OCI-LY3 (cell line): ENCODE measurements around the gene ARFGAP3.
"Not testable (repeated sequence)": the region's sequence is repeated elsewhere in the genome, so short reads cannot be mapped to it uniquely, and the experiment has no call there.

Source experiments
- H2AFZ ChIP-seq: fragments of 200-600, 300-600 bp; shearing (Covaris generic); 2 replicates; pipeline ENCODE4 v1.6.0; 2014; ENCODE audit warnings: antibody characterized with exemption, low read depth, low read length
- H3K27ac ChIP-seq: fragments of 200-600, 300-600 bp; sonication (generic); 2 replicates; pipeline ENCODE4 v1.5.1; 2014; ENCODE audit warnings: mild to moderate bottlenecking, low read length, moderate library complexity, mixed read lengths
- H3K27me3 ChIP-seq: fragments of 200-600, 300-600 bp; sonication (generic); 2 replicates; pipeline ENCODE4 v1.6.1; 2014; ENCODE audit warnings: low read depth, low read length, mixed read lengths
- H3K36me3 ChIP-seq: fragments of 200-600, 300-600 bp; sonication (generic); replicated peaks from 2 replicates; pipeline ENCODE3; 2014; ENCODE audit warnings: low read depth, low read length, mixed read lengths
- H3K4me1 ChIP-seq: fragments of 300-600, 200-600 bp; sonication (generic); 2 replicates; pipeline ENCODE4 v1.6.1; 2014; ENCODE audit warnings: low read length, mixed read lengths
- H3K4me2 ChIP-seq: fragments of 200-600, 300-600 bp; sonication (generic); 2 replicates; pipeline ENCODE4 v1.6.1; 2014; ENCODE audit warnings: low read length, mixed read lengths
- H3K4me3 ChIP-seq: fragments of 300-600, 200-600 bp; sonication (generic); 2 replicates; pipeline ENCODE4 v1.5.1; 2014; ENCODE audit warnings: antibody characterized with exemption, mild to moderate bottlenecking, low read length, moderate library complexity
- H3K79me2 ChIP-seq: fragments of 300-600, 200-600 bp; shearing (Covaris generic); 2 replicates; pipeline ENCODE4 v1.6.1; 2014; ENCODE audit warnings: mild to moderate bottlenecking, low read length, mixed read lengths
- H3K9ac ChIP-seq: fragments of 300-600, 200-600 bp; shearing (Covaris generic); 2 replicates; pipeline ENCODE4 v1.6.0; 2014; ENCODE audit warnings: mild to moderate bottlenecking, low read length, moderate library complexity
- H3K9me3 ChIP-seq: fragments of 200-600, 300-600 bp; shearing (Covaris generic); 2 replicates; pipeline ENCODE4 v1.6.1; 2014; ENCODE audit warnings: low read length, mixed read lengths; ENCODE audit not compliant: insufficient read depth
- H4K20me1 ChIP-seq: fragments of 200-600, 300-600 bp; sonication (generic); 2 replicates; pipeline ENCODE4 v1.6.1; 2016; ENCODE audit warnings: low read length, mixed read lengths; ENCODE audit not compliant: insufficient read depth
- EZH2phosphoT487 ChIP-seq: fragments of 200-600 bp; shearing (Covaris generic); IDR thresholded peaks from 2 replicates; pipeline ENCODE4 v1.6.1; 2018; ENCODE audit warnings: antibody characterized with exemption, mixed run types, low read depth
- TF ChIP-seq, protein P1 (sequence below): fragments of 200-600, 300-600 bp; sonication (generic); IDR thresholded peaks from 2 replicates; pipeline ENCODE4 v1.5.1; 2014; ENCODE audit warnings: antibody characterized with exemption, low read length, low read depth

ARFGAP3 gene

DNA sequence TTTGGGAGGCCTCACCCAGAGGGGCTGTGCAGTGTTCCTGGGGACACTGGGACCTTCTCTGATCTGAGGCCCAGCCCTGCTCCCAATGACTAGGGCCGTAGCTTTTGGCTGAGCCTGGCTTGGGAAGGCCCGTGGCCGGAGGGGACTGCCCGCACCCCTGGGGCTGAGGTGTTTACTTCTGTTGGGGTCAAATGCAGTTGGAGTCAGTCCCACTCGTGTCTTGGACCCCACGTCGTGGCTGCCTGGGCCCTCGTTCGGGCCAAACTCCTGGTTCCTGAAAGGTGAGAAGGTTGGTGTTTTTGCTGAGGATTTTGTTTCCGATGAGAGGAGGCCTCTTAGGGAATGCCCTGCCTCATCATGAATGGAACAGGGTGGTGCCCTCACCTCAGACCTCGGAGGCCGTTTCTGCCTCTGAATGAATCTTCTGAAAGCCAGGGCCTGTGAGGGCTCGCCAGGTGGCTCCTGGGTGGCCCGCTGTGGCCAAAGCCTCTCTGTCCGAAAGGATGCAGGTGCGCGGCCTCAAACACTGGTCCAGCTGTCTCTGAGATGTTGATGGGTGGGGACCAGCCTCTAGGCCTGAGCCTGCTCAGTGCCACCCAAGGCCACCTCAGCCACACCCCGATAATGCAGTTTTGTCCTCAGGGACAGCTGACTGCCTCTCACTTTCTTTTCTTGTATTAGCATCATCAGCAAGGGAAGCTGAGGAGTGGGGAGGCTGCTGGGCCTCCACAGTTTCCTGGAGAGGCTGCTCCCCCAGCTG is 96.1 kb downstream of the ARFGAP3 start:
- TF ChIP-seq EZH2phosphoT487, result no peak
- TF ChIP-seq, protein P1, sequence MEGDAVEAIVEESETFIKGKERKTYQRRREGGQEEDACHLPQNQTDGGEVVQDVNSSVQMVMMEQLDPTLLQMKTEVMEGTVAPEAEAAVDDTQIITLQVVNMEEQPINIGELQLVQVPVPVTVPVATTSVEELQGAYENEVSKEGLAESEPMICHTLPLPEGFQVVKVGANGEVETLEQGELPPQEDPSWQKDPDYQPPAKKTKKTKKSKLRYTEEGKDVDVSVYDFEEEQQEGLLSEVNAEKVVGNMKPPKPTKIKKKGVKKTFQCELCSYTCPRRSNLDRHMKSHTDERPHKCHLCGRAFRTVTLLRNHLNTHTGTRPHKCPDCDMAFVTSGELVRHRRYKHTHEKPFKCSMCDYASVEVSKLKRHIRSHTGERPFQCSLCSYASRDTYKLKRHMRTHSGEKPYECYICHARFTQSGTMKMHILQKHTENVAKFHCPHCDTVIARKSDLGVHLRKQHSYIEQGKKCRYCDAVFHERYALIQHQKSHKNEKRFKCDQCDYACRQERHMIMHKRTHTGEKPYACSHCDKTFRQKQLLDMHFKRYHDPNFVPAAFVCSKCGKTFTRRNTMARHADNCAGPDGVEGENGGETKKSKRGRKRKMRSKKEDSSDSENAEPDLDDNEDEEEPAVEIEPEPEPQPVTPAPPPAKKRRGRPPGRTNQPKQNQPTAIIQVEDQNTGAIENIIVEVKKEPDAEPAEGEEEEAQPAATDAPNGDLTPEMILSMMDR, result no peak
- H3K27ac ChIP-seq, result peak overlapping the region; percentile 10; the same call in 1 of the 2 replicates
- peak overlapping the region; percentile 51; the same call in 1 of the 2 replicates for H2AFZ ChIP-seq
- H3K36me3 ChIP-seq, result no peaks in the 10 kb centered on the region
- no peak overlapping the region for H3K9ac ChIP-seq
- peaks cover 41% of the 10 kb centered on the region for H3K4me1 ChIP-seq
- no peaks in the 10 kb centered on the region for H3K9me3 ChIP-seq
- H3K79me2 ChIP-seq, result no peaks in the 10 kb centered on the region
- no peak overlapping the region for H3K4me3 ChIP-seq
- no peaks in the 10 kb centered on the region for H4K20me1 ChIP-seq
- H3K27me3 ChIP-seq, result peaks cover 10% of the 10 kb centered on the region
- H3K4me2 ChIP-seq, result peak overlapping the region; percentile 19

DNA sequence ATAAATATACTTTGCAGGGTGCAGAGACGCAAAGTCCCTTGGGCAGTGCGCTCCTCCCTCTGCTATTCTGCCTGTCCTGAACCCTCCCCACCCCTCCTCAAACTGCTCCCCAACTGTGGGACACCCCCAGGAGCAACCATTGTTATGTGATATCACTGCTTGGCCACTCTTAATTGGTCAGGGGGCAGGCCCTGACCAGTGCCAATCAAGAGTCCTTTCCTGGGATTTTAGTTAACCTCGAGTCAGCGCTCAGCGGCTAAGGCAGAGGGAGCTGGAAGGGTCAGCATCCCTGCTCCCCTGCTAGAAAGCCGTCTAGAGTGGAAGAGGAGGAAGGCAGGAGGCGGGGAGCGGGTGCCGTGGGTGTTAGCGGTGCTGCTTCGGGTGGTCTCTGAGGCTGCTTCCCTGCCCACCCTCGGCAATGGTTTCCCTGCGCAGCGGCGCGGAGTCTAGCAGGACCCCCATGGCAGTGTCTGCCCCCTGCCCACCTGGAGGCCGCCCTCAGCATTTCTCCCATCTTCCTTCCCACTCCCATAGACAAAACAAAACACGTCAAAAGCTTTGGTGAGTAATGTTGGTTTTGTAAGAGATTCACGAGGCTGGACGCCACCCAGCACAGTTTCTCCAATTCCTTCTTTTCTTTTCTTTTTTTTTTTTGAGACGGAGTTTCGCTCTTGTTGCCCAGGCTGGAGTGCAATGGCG is 98.0 kb downstream of the ARFGAP3 start:
- no peaks in the 10 kb centered on the region for H3K36me3 ChIP-seq
- H3K27me3 ChIP-seq, result peaks cover 10% of the 10 kb centered on the region
- H3K4me3 ChIP-seq, result no peak overlapping the region
- H3K4me1 ChIP-seq, result peaks cover 39% of the 10 kb centered on the region
- no peaks in the 10 kb centered on the region for H3K79me2 ChIP-seq
- no peak overlapping the region for H3K4me2 ChIP-seq
- H4K20me1 ChIP-seq, result no peaks in the 10 kb centered on the region
- no peak overlapping the region for H3K9ac ChIP-seq
- H2AFZ ChIP-seq, result no peak overlapping the region
- TF ChIP-seq, protein P1, result no peak
- TF ChIP-seq EZH2phosphoT487, result no peak
- H3K27ac ChIP-seq, result no peak overlapping the region
- no peaks in the 10 kb centered on the region for H3K9me3 ChIP-seq

DNA sequence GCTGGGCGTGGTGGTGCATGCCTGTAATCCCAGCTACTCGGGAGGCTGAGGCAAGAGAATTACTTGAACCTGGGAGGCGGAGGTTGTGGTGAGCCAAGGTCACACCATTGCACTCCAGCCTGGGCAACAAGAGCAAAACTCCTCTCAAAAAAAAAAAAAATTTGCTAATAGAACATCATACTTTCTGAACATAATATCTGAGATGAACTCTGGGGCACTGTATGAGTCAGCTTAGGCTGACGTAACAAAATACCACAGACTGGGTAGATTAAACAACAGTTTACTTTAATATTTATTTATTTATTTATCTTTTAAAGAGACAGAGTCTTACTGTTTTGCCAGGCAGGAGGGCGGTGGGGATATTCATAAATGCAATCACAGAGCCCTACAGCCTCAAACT is 101.5 kb downstream of the ARFGAP3 start:
- not testable (repeated sequence) for H2AFZ ChIP-seq, H3K9ac ChIP-seq, H3K9me3 ChIP-seq, H3K27ac ChIP-seq, H3K36me3 ChIP-seq, H3K79me2 ChIP-seq, H3K4me3 ChIP-seq, H3K27me3 ChIP-seq, H4K20me1 ChIP-seq, H3K4me2 ChIP-seq
- H3K4me1 ChIP-seq, result peaks cover 53% of the 10 kb centered on the region

GRCh38 chr22:42755121-42755520 is 102.0 kb downstream of the ARFGAP3 start:
- H3K4me1 ChIP-seq, result peaks cover 53% of the 10 kb centered on the region
- H3K36me3 ChIP-seq, H2AFZ ChIP-seq, H3K27ac ChIP-seq, H3K9ac ChIP-seq, H3K9me3 ChIP-seq, H3K27me3 ChIP-seq, H3K4me2 ChIP-seq, H4K20me1 ChIP-seq, H3K4me3 ChIP-seq, H3K79me2 ChIP-seq: not testable (repeated sequence)

DNA sequence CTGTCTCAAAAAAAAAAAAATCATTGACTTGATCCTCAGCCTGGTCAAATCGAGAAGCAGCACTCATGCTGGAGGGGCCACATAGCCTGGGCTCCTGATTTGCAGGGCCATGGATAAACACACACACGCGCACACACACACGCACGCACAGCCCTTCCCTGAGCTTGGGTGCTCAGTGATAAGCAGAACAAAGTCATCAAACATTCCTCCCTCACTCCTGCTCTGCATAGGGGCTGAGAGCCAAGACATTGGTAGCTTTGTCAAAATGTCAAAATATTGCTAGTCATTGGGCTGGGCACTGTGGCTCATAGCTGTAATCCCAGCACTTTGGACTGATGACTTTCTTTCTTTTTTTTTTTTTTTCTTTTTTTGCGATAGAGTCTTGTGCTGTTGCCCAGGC is 102.4 kb downstream of the ARFGAP3 start:
- H3K4me1 ChIP-seq, result peaks cover 53% of the 10 kb centered on the region
- no peak overlapping the region for H3K4me3 ChIP-seq
- no peak for TF ChIP-seq EZH2phosphoT487
- TF ChIP-seq, protein P1, result no peak
- no peaks in the 10 kb centered on the region for H3K9me3 ChIP-seq
- no peaks in the 10 kb centered on the region for H3K36me3 ChIP-seq
- H3K27ac ChIP-seq, result no peak overlapping the region
- no peak overlapping the region for H3K9ac ChIP-seq
- H3K79me2 ChIP-seq, result no peaks in the 10 kb centered on the region
- H4K20me1 ChIP-seq, result no peaks in the 10 kb centered on the region
- peaks cover 10% of the 10 kb centered on the region for H3K27me3 ChIP-seq
- H2AFZ ChIP-seq, result no peak overlapping the region
- H3K4me2 ChIP-seq, result no peak overlapping the region
